Measurements from ENCODE around the gene KIRREL3. TPM values are rescaled to one million over a fixed set of nuclear protein-coding genes. Genes with fewer than 3 reads are reported as not detected.

KIRREL3 gene
- total and polyA plus RNA-seq, 9 of the 15 experiments (the other 6 are each of a cell fraction or from before 2014, with no cell fraction given), result 0.04 to 0.10 TPM; not detected in 7

DNA sequence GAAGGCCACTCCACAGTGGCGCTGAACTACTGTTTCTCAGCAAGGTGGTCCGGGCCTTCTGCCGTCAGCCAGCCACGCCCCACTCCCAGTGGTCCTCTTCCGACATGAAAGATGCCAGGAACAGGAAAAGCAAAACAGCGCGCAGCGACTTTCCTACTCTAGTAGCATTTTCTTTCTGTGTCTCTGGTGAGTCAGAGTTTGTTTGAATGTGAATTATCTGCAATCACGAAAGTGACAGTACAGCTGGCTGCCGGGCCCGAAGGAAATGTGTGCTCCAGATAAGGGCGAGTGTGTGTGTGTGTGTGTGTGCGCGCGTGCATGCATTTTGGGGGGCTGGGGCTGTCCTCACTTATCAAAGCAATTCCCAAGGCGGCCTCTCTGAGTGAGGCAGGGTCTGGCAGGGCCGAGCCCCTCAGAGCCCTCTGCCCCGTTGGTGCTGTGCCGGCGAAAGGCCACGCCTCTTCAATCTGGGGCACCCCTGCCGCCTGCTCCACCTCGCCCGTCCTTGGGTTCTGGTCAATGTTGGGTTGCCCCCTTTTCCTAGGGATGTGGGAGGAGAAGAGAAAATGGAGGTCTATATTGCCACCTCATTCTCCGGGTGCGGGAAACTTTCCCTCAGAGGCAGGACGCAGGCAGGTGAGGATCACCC is 288.5 kb downstream of the KIRREL3 start (continued):
- TF ChIP-seq RAD21 (CRISPR knock-in tag; conservative IDR thresholded peaks at IDR 0.05 in 1 of 2, IDR thresholded peaks at IDR 0.05 in 1 of 2) (no peak), BRF1 (IDR thresholded peaks at IDR 0.05; ENCODE audit: borderline replicate concordance, extremely low read depth, insufficient read length) (no peak), ZNF780A (CRISPR knock-in tag; IDR thresholded peaks at IDR 0.05) (no peak), TFAP4 (CRISPR knock-in tag; IDR thresholded peaks at IDR 0.05; ENCODE audit: borderline replicate concordance) (peak; percentile 65; the same call in 1 of the 2 replicates), ARID1B (IDR thresholded peaks at IDR 0.05) (peak; percentile 75), ZNF24 (IDR thresholded peaks at IDR 0.05) (no peak)

DNA sequence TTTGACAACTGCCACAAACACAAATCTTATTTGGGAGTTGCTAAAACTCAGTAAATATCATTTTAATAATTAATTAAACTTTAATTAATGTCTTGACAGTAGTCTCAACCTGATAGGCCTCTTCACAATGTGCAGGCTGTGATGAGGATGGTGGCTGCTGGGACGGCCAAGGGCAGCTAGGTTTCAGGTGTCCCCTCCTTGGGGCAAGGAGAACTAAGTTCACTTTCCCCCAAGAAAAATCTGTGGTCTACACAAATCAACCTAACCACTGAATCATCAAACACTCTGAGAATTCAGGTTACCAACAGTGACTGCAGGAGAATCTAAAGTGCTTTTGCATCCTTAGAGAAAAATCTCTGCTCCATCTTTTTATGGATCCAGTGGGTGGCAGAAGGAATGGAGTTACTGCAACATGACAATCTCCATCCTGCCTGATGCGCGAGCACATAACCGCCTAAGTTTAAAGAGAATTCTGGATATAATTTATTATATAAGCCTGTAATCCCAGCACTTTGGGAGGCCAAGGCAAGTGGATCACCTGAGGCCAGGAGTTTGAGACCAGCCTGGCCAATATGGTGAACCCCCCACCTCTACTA is 289.7 kb downstream of the KIRREL3 start:
- Histone ChIP-seq H3K27me3 (ENCODE audit: control insufficient read depth in 2 of 2, insufficient read depth in 2 of 2, low read length in 2 of 2) (peaks cover 2 to 37% of the 10 kb centered on the region in 2 experiments; a peak in 2 of 5 replicates), H3K36me3 (ENCODE audit: control insufficient read depth, insufficient read depth, low read length) (no peaks in the 10 kb centered on the region), H3K4me1 (replicated peaks in 1 of 2; ENCODE audit: control insufficient read depth in 2 of 2, insufficient read depth in 2 of 2, low read length in 2 of 2) (peaks cover 0 to 7% of the 10 kb centered on the region in 2 experiments; a peak in 2 of 5 replicates), H2AFZ (ENCODE audit: low read depth, low read length) (no peak overlapping the region), H3K9ac (ENCODE audit: insufficient read depth in 1 of 2, low read depth in 2 of 2, low read length in 2 of 2) (no peak overlapping the region), H3K9me1 (ENCODE audit: control insufficient read depth, insufficient read depth, low read length) (no peaks in the 10 kb centered on the region), H3K4me2 (ENCODE audit: insufficient read depth, low read length) (no peak overlapping the region), H3K4me3 (no peak overlapping the region), H3K79me2 (ENCODE audit: control insufficient read depth, insufficient read depth, low read length) (no peaks in the 10 kb centered on the region), H3K9me3 (replicated peaks; ENCODE audit: control insufficient read depth, insufficient read depth, low read depth, low read length) (no peaks in the 10 kb centered on the region), H3K27ac (ENCODE audit: extremely low read depth, low read depth, low read length) (no peak overlapping the region), H4K20me1 (replicated peaks; ENCODE audit: control insufficient read depth, insufficient read depth, low read length) (no peaks in the 10 kb centered on the region; the same call in 1 of the 2 replicates)
- DNase-seq (ENCODE audit: extremely low read depth in 1 of 4, low spot score in 3 of 4), result no peak
- ATAC-seq, result no peak
- no TSS peak for BruUV-seq (replicated peaks)
- intact Hi-C loops (cut with micrococcal nuclease), result no loop called here
- FAIRE-seq, result no peak
- ChIA-PET CTCF (ENCODE audit: low intra/inter-chr PET ratio) (interaction anchor here (0.6 kb wide), 1 partner anchor 104 kb away, joined by 3 read pairs; no protein-coding TSS in a partner anchor), POLR2A (no interaction called here)
- 0% methylated on average over 4 of the region's 4 CpGs for WGBS (ENCODE audit: insufficient coverage, low coverage, missing lambda C conversion rate)
- no peak for TF ChIP-seq ZNF785 (CRISPR knock-in tag; IDR thresholded peaks at IDR 0.05)
- TF ChIP-seq, protein P1, sequence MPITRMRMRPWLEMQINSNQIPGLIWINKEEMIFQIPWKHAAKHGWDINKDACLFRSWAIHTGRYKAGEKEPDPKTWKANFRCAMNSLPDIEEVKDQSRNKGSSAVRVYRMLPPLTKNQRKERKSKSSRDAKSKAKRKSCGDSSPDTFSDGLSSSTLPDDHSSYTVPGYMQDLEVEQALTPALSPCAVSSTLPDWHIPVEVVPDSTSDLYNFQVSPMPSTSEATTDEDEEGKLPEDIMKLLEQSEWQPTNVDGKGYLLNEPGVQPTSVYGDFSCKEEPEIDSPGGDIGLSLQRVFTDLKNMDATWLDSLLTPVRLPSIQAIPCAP (CRISPR knock-in tag; IDR thresholded peaks at IDR 0.05; ENCODE audit: borderline replicate concordance), result no peak
- TF ChIP-seq PHF20 (IDR thresholded peaks at IDR 0.05; ENCODE audit: partially characterized antibody), result no peak
- no peak for TF ChIP-seq PATZ1 (CRISPR knock-in tag; IDR thresholded peaks at IDR 0.05; ENCODE audit: borderline replicate concordance)
- no peak for TF ChIP-seq ZNF184 (CRISPR knock-in tag; IDR thresholded peaks at IDR 0.05)
- TF ChIP-seq SRSF7 (optimal IDR thresholded peaks at IDR 0.05; ENCODE audit: low read depth, low read length), result no peak
- in situ Hi-C loops (cut with MboI), result loop anchor here (25.0 kb wide), 1 partner anchor 276 kb away; no protein-coding TSS in a partner anchor

Data from K562 (cell line).